Progenitor cell of endocrine pancreas (in vitro differentiated cells): Measurements from ENCODE around the gene RAPGEF3. TPM values are rescaled to one million over a fixed set of nuclear protein-coding genes. Genes with fewer than 3 reads are reported as not detected.

Experiments used
- DNase-seq: peaks from one replicate; pipeline ENCODE4 v3.0.0; 2021; ENCODE audit warnings: low spot score; ENCODE audit not compliant: unreplicated experiment
- H3K27ac Mint-ChIP-seq: 2 replicates; pipeline ENCODE4 v1.8.0; 2021; ENCODE audit warnings: mild to moderate bottlenecking, moderate library complexity, mixed read lengths
- H3K27me3 Mint-ChIP-seq: 2 replicates; pipeline ENCODE4 v1.8.0; 2021; ENCODE audit warnings: mixed read lengths
- H3K36me3 Mint-ChIP-seq: 2 replicates; pipeline ENCODE4 v1.8.0; 2022; ENCODE audit warnings: mixed read lengths; ENCODE audit not compliant: insufficient read depth
- H3K4me1 Mint-ChIP-seq: 2 replicates; pipeline ENCODE4 v1.8.0; 2021; ENCODE audit warnings: low read depth, mixed read lengths
- H3K4me3 Mint-ChIP-seq: 2 replicates; pipeline ENCODE4 v1.8.0; 2021; ENCODE audit warnings: low read depth, mild to moderate bottlenecking, moderate library complexity, mixed read lengths
- H3K9me3 Mint-ChIP-seq: 2 replicates; pipeline ENCODE4 v1.8.0; 2021; ENCODE audit warnings: low read depth, mixed read lengths
- total RNA-seq: library from RNA; stranded (reverse); gene quantifications from 2 replicates; pipeline ENCODE4 v1.2.1, GENCODE V29; 2021
- TF ChIP-seq, protein P1 (sequence below): fragments of 200-600 bp; sonication (generic); IDR thresholded peaks from one replicate; pipeline ENCODE4 v1.5.0; 2021; ENCODE audit warnings: antibody characterized with exemption, mild to moderate bottlenecking; ENCODE audit not compliant: unreplicated experiment

The RAPGEF3 gene
- total RNA-seq, 1 donor from 2014 or later: 1.7 TPM

DNA sequence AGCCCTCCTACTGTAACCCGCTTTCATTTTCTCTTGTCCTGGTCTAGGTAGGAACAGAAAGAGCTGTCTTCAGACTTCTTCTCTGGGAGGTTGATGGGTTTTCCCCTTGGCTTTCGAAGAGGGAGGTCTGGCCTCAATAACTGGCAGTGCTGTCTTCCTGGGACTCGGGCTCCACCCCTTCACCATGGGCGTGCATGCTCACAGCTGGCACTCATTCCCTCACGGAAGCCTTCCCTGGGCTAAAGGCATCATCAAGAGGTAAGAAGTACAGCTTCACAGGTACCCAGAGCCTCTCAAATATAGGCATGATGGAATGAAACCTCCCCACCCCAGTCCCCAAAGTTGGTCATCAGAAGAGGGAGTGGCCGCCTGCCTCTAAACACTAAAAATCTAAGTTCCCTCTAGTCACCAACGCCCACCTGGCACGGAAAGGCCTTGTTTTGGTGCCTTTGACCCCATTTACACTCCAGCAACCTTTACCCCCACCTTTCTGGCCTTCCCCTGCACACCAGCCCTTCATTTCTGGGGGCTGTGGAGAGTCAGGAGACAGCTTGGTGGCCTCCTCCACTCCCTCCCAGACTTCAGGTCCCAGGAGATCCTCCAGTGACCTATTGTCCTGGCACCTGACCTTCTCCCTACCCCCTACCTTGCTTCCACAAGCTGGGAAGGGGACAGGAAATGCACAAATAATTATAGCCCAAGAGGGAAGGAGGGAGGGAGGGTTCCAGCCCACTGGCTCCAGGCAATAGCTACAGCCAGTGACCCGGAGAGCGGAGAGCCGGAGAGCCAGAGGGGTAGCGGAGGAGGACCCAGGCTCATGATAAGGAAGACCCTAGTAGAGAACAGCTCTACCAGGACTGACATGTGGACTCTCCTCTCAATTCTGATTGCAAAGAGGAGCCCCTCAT, 2.8 kb downstream of the RAPGEF3 start:
- H3K4me3 Mint-ChIP-seq: no peak overlapping the region

DNA sequence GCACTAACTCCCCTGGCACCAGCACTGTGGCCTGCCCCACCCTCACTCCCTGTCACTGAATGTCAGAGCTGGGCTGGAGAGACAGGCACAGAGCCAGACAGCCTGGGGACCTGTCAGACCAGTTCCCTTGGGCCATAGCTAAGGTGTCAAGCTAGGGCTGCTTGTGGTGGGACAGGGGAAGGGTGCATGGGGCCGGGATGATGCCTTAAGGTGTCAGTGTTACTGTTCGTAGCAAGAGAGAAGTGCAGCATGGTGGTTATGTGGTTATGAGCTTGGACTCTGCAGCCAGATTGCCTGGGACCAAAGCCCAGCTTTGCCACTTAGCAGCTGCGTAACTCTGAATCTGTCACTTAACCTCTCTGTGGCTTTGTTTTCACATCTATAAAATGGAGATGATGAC, 3.8 kb downstream of the RAPGEF3 start:
- Mint-ChIP-seq H3K4me3 (no peak overlapping the region), H3K36me3 (no peaks in the 10 kb centered on the region), H3K27ac (no peak overlapping the region), H3K27me3 (peaks cover 28% of the 10 kb centered on the region), H3K4me1 (peaks cover 10% of the 10 kb centered on the region), H3K9me3 (no peaks in the 10 kb centered on the region)
- TF ChIP-seq, protein P1, sequence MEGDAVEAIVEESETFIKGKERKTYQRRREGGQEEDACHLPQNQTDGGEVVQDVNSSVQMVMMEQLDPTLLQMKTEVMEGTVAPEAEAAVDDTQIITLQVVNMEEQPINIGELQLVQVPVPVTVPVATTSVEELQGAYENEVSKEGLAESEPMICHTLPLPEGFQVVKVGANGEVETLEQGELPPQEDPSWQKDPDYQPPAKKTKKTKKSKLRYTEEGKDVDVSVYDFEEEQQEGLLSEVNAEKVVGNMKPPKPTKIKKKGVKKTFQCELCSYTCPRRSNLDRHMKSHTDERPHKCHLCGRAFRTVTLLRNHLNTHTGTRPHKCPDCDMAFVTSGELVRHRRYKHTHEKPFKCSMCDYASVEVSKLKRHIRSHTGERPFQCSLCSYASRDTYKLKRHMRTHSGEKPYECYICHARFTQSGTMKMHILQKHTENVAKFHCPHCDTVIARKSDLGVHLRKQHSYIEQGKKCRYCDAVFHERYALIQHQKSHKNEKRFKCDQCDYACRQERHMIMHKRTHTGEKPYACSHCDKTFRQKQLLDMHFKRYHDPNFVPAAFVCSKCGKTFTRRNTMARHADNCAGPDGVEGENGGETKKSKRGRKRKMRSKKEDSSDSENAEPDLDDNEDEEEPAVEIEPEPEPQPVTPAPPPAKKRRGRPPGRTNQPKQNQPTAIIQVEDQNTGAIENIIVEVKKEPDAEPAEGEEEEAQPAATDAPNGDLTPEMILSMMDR: no peak
- DNase-seq: no peak

More for the DNA sequence above, 2.8 kb downstream of the RAPGEF3 start:
- TF ChIP-seq, protein P1: no peak
- Mint-ChIP-seq H3K4me1 (peaks cover 10% of the 10 kb centered on the region), H3K9me3 (no peaks in the 10 kb centered on the region), H3K36me3 (no peaks in the 10 kb centered on the region), H3K27ac (no peak overlapping the region), H3K27me3 (peaks cover 32% of the 10 kb centered on the region)
- DNase-seq: no peak

DNA sequence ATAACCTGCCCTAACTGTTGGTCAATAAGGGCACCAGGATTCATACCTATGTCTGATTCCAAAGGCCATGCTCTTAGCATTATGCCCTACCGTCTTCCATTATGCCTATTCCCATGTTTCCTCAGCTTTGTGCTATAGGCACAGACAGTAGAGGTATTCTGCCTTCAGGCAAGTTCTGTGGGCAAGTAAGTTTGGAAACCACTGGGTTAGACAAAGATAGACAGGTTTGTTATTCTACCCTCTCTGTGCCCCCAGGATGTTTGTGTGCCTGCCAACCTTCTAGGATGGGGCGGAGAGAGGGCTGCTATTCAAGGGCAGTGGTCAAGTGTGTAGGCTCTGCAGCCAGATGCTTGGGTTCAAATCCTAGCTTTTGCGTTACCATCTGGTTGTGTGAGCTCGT, 4.6 kb downstream of the RAPGEF3 start:
- no peak for DNase-seq
- H3K9me3 Mint-ChIP-seq: no peaks in the 10 kb centered on the region
- H3K27ac Mint-ChIP-seq: no peak overlapping the region
- no peaks in the 10 kb centered on the region for H3K36me3 Mint-ChIP-seq
- H3K4me3 Mint-ChIP-seq: no peak overlapping the region
- peaks cover 27% of the 10 kb centered on the region for H3K27me3 Mint-ChIP-seq
- TF ChIP-seq, protein P1: no peak
- H3K4me1 Mint-ChIP-seq: peaks cover 10% of the 10 kb centered on the region

DNA sequence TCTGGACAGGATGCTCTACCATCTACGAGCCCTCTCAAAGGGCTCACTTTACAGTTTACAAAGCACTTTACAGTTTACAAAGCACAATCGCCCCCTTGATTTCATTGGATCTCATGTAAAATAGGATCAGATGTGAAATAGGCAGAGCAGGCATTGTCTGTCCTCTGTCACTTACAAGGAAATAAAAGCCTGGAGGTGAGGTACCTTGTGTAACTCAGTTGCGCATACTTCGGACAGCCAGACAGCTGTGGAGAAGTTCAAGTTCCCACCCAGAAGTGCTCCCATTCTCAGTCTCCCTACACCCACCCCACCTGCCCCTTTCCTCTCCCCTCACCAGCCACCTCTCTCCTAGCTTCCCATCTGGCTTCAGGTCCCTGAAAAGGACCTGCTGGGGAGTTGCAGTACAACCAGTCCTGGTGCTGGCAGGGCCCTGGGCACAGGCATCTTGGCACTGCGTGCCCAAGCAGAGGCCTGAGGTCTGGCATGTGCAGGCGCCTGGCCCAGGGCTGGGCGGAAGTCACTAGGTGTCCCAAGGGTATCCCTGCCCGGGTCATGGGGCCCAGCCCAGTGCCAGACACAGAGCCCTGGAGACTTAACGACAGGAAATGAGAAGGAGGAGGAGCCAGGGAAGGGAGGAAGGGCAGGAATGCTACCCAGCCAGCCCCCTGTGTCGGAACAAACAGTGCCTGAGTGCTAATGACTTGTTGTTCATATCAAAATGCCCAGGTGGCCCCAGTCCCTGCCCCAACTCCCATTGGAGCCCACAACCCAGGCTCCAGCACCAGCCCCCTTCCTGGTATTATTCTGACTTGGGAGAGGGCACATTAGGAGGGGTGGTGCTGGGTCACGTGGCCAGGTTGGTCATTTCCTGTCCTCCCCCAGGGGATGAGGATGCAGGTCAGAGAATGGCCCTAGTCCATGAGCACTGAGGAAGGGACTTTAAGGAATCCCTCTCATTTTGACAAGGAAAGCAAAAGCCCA, 5.4 kb downstream of the RAPGEF3 start:
- peak overlapping the region; percentile 83 for H3K27ac Mint-ChIP-seq
- no peaks in the 10 kb centered on the region for H3K9me3 Mint-ChIP-seq
- peaks cover 26% of the 10 kb centered on the region for H3K27me3 Mint-ChIP-seq
- no peaks in the 10 kb centered on the region for H3K36me3 Mint-ChIP-seq
- DNase-seq: no peak
- no peak overlapping the region for H3K4me3 Mint-ChIP-seq
- TF ChIP-seq, protein P1: no peak
- peaks cover 9% of the 10 kb centered on the region for H3K4me1 Mint-ChIP-seq

DNA sequence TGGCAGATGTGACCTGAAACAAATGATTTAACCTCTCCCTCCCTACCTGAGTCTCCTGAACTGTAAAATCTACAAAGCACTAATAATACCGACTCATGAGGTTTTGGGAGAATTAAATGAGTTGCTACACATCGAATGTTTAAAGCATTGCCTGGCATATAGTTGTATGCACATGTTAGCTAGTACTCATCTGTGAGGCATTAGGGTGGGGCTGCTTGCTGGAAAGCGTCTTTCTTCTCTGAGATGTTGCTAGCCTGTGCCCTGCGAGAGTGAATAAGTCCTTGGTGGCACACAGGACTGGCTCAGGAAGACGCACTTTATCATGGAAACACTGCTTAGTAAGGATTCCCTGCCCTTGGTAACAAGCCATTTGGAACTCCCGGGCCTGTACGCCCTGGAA, 6.1 kb downstream of the RAPGEF3 start:
- TF ChIP-seq, protein P1: no peak
- peaks cover 7% of the 10 kb centered on the region for H3K4me1 Mint-ChIP-seq
- no peaks in the 10 kb centered on the region for H3K9me3 Mint-ChIP-seq
- no peak overlapping the region for H3K4me3 Mint-ChIP-seq
- no peak for DNase-seq
- no peak overlapping the region for H3K27ac Mint-ChIP-seq
- H3K27me3 Mint-ChIP-seq: peaks cover 20% of the 10 kb centered on the region
- H3K36me3 Mint-ChIP-seq: no peaks in the 10 kb centered on the region
